GM06990 (cell line): Measurements from ENCODE around the gene MLC1.

Experiments used
- DNase-seq: peaks from one replicate; pipeline ENCODE4 v3.0.0-alpha.2; 2011; ENCODE audit not compliant: insufficient read length; ENCODE audit errors: extremely low read depth
- H3K27me3 ChIP-seq: replicated peaks from 2 replicates; pipeline ENCODE4 v1.6.0; 2011; ENCODE audit warnings: low read length; ENCODE audit not compliant: control insufficient read depth, insufficient read depth
- H3K36me3 ChIP-seq: 2 replicates; pipeline ENCODE4 v1.5.1; 2011; ENCODE audit warnings: low read length; ENCODE audit not compliant: control insufficient read depth, insufficient read depth
- H3K4me3 ChIP-seq: replicated peaks from 2 replicates; pipeline ENCODE4 v1.5.1; 2011; ENCODE audit warnings: low read depth, mild to moderate bottlenecking, control low read depth, low read length
- CTCF ChIP-seq: IDR thresholded peaks from 2 replicates; pipeline ENCODE4 v1.5.1; 2011; ENCODE audit warnings: low read length, control low read depth, mild to moderate bottlenecking, inconsistent platforms; ENCODE audit not compliant: insufficient read depth, poor library complexity, severe bottlenecking

Gene MLC1

GRCh38 chr22:50058906-50059880 is 26.0 kb downstream of the MLC1 start:
- H3K4me3 ChIP-seq = no peak overlapping the region
- DNase-seq = no peak

GRCh38 chr22:50058061-50058905 is 26.9 kb downstream of the MLC1 start, which contains the start of gene TTLL8:
TTLL8 (minus strand) TSS chr22:50058298.
- Histone ChIP-seq H3K27me3 (peaks cover 1% of the 10 kb centered on the region; the same call in 1 of the 2 replicates), H3K36me3 (no peaks in the 10 kb centered on the region), H3K4me3 (no peak within 1 kb of the TSS)
- DNase-seq = no peak
- TF ChIP-seq CTCF = no peak

More at GRCh38 chr22:50058906-50059880, 26.0 kb downstream of the MLC1 start:
- H3K27me3 ChIP-seq = peaks cover 1% of the 10 kb centered on the region; the same call in 1 of the 2 replicates
- TF ChIP-seq CTCF = peak; percentile 14
- H3K36me3 ChIP-seq = no peaks in the 10 kb centered on the region

GRCh38 chr22:50057278-50058060 is 27.8 kb downstream of the MLC1 start:
- peaks cover 1% of the 10 kb centered on the region; the same call in 1 of the 2 replicates for H3K27me3 ChIP-seq
- H3K4me3 ChIP-seq = no peak overlapping the region
- TF ChIP-seq CTCF = no peak
- no peak for DNase-seq
- H3K36me3 ChIP-seq = no peaks in the 10 kb centered on the region

GRCh38 chr22:50056214-50056972 is 28.8 kb downstream of the MLC1 start:
- Histone ChIP-seq H3K27me3 (peaks cover 1% of the 10 kb centered on the region; the same call in 1 of the 2 replicates), H3K36me3 (no peaks in the 10 kb centered on the region), H3K4me3 (no peak overlapping the region)
- peak; percentile 43 for DNase-seq
- no peak for TF ChIP-seq CTCF
